CD1c-positive myeloid dendritic cell (primary cell): ENCODE data around the gene ASPG.
A peak's percentile ranks its signal among the peaks of the same experiment; 100 is the strongest.

Source experiments
- DNase-seq: peaks from one replicate; pipeline ENCODE4 v3.0.0-alpha.2; 2016; ENCODE audit errors: extremely low spot score

ASPG gene

GRCh38 chr14:104135904-104136471 is 50.5 kb downstream of the ASPG start:
- DNase-seq: no peak

DNA sequence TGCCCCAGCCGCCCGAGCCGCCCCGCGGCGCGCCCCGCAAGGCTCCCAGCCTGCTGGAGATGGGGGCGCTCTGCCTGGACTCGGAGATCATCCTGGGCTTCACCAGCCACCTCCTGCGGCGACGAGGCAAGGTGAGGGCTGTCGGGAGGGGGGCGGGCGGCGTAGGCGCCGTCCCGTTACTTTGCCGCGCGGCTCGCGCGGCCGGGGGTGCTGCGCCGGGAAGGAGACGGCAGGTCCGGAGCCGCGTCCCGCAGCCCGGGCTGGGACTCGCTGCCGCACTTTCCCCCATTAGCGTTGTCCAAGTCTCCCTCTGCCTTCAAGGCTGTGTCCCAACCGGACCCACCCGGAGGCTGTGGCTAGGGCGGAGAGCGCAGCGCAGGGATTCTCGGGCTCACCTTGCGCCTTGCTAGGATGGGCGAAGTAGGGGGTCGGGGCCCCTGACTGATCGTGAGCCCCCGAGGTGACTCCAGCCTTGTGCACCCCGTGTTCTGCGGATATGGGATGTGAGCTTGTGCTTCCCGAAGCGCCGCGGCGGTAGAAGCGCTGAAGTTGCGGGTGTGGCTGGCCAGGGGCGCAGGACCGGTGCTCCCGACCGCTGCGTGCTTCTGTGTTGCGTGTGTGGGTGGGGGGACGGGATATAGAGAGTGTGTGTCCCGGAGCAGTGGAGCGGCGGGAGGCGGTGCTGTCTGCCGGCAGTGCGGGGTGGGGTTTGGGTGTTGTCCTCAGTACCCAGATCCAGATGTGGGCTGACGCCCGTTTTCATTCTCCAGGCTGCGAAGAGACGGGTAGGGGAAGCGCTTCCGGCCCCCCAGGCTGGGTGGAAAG is 51.2 kb downstream of the ASPG start:
- DNase-seq: no peak

- DNase-seq: peak; percentile 70
Measured at GRCh38 chr14:104137297-104138097, 52.0 kb downstream of the ASPG start.

GRCh38 chr14:104138098-104138717 is 52.7 kb downstream of the ASPG start, which contains the start of gene KIF26A:
TSS of gene KIF26A (plus strand) at chr14:104138587. CDS start at chr14:104138723, 136 bp downstream.
- no peak for DNase-seq

DNA sequence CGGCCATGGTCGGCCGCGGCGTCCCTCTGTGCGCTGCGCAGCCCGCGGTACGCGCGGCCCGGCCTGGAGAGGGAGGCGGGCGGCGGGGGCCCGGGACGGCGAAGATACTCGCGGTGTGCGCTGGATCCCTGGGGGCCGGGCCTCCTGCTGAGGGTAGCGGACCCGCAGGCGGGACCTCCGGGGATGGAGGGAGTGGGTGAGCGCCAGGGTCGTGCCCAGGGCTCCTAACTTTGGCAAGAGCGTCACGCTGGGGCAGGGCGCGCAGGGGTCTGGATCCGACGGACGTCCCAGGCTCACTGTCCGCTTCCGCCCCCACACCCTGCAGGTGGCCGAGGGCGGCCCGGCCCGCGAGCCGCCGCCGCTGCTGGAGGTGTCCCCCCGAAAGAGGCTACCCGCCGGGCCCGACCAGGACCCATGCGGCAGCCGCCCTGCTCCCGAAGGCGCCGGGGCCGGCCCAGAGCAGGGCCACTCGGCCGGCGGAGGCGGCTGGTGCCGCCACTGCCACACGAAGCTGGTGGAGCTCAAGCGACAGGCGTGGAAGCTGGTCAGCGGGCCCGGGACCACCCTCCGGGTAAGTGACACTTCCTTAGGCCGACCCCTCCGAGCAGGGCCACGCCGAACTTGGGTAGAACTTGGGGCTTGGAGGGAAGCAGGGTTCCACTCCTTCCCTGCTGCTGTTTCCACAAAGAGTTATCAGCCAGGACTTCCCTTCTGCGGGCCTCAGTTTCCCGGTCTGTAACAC is 53.4 kb downstream of the ASPG start:
- no peak for DNase-seq

- DNase-seq: no peak
Measured at GRCh38 chr14:104139460-104140212, 54.1 kb downstream of the ASPG start.

- DNase-seq: no peak
Measured at GRCh38 chr14:104140213-104140462, 54.6 kb downstream of the ASPG start.

DNA sequence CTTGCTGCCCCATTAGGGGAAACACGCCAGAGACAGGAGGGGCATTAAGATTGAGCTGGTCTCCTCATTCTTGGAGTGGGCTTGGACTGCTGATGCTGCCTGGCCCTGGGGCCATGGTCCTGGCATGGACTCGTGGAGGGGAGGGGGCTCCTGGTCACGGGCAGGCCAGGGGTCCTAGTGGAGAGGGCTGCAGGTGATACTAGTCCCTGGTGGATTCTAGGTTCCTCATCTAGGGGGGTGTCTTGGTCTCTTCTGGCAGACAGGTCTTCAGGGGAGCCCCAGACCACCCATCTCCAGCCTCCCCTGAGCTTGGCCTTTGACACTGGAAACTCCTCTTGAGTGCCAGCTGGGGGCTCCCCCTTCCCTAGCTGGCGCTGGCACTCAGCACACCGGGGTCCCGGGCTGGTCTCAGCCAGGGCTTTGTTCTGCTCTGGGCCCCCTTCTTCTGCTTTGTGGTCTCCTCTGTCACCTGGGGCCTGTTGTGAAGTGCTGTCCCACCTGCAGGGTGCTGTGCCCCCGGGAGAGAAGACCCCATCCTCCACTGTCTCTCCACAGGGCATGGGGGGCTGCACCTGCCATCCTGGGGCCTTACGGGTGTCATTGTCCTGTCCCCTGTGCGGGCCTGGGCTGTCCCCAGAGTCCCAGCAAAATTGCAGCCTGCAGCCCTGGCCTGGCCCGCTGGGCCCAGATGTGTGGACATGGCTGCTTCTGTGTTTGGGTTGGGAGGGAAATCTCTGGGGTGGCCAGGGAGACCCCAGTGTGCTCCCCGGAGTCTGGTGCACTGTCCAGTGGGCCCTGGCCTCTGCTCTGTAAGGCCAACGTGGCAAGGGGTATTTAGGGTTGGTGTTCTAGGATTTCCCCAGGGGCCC is 55.2 kb downstream of the ASPG start:
- DNase-seq: no peak

DNA sequence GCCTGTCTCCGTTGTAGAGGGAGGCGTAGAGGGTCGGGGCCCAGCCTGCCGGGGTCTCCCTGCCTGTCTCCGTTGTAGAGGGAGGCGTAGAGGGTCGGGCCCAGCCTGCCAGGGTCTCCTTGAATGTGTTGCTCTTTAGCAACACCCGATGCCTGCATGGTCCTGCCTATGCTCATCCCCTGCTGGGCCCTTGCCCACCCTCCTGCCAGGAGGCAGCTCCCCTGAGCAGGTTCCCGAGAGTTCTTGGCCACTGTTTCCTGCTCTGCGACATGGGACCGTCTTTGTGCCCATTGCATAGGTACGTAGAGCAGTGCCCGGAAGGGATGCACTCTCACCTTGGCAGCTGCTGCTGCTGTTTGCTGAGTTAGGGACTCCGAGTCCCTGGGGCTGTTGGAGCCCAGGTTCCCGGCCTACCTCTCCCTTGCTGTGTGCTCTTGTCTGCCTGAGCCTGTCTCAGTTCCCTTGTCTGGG is 56.2 kb downstream of the ASPG start:
- DNase-seq: no peak

DNA sequence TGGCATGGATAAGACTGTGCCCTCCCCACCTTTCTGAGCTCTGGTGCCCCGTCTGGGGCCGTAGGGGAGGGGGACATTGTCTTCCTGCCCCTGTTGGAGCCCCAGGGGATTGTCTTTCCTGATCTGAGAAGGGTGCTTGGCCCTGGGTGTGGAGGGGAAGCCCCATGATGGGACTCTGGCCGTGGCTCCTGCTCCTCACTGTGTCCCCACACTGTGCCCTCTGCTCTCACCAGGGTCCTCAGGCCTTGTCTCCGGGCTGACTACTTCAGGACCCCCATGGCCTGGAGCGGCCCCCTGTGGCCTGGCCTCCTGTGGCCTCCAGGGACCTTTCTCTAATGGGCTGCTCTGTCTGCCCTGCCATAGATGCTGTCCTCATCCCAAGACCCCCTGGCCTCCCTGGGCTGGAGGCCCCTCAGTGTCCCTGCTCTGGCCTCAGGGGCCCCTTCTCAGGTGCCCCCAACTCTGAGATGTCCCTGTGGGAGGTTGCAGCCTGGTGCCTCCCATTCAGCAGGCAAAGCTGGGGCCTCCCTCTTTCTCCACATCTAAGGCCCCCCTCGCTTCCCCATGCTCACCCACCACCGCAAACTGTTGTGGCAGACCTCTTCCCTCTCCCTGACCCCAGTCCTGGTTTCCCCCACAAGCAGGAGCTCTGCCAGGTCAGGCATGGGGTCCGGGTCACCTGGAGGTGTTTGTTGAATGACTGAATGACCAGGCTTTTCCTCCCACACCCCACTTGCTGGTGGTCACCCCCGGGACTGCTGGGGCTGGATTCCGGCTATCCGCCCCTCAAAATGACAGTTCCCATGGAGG is 56.8 kb downstream of the ASPG start:
- no peak for DNase-seq

- DNase-seq: no peak
Measured at GRCh38 chr14:104142946-104143470, 57.5 kb downstream of the ASPG start.

DNA sequence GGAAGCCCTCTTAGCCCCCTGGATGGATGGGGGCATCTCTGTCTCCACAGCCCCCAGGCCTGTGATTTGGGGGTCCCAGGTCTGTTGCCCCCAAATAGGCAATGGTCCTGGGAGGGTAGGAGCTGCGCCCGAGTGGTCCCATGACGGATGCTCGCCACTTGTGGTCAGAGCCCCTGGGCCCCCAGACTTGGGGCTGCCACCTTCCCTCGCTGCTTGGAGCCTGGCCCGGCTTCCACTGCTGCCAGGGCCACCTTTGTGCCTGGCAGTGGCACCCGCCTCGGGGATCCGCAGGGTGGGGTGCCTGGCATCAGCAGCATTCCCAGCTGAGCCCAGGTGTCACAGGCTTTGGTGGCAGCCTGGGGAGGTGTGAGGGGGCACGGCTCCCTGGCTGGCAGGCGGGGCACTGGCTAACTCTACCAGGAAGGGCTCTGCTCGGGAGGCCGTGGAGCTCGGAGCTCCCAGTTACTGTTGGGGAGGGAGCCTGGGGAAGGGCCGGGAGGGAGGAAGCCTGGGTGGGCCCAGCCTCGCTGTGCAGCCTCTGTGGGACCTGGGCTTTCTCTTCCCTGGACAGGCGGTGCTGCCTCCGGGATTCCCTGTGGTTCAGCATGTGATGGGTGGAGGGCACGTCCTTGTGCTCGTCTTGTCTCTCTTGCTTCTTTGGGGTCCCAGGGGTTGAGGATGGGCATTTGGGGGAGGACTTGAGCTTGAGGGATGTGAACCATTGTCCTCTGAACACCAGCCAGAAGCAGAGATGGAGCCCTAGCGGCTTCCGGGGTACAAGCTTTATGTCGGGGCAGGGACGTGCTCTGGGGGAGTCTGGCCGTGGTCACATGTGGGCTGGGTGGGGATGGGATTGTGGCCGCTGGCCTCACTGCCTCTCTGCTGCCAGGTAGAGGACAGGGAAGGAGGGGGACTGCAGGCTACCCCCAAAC is 58.3 kb downstream of the ASPG start:
- no peak for DNase-seq

DNA sequence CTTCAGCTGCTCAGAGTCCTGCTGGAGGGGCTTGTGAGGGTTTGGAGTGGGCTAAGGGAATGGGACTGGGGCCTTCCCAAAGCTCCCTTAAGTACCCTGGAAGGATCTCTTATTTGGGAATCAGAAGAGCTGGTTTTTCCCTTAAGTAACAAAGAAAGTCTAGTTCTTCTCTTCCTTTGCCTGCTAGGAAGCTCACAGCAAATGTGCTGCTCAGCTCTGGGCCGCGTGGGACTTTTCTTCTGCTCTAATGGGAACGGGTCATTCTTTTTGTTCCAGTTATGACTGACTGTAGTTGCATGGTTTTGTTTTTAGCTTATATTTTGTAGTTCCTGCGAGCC is 58.9 kb downstream of the ASPG start:
- DNase-seq: no peak

DNA sequence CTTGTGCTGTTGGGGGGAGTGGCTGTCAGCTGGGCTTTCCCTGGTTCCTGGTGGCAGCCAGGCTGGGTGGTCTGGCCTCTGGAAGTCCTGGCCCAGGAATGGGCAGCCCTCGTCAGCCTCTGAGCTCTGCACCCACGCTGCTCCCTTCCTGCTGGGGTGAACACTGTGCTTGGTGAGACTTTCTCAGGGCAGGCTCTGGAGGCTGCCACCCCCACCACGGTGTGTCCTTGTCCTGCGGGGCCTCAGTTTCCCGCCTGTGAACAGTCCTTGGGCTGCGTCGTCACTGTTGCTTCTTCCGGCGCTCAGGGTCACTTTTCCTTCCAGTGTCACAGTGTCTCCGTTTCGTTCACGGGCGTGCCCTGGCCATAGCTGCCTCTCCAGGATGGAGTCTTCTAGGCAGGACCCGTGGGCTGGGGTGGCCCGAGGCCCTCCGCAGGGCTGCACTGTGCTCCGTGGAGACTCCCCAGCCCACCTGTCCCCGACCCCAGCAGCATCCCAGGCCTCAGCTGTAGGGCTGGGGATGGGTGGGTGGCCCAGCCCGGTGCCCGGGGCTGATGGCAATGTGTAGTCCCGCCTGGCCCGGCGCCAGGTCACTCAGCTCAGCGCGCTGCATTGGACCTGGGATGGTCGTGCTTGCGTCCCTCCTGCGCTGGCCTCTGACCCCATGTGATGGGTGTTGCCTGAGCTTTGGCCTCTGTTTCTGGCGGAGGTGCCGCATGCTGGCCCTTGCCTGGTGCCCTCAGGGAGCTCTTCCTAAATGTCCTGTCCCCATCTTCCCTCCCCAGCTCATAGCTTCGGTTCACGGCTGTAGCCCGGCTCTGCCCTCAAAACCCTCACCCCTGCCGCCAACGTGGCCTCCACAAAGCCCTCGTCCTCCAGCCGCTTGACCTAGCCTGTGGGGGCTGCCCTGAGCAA is 59.7 kb downstream of the ASPG start:
- no peak for DNase-seq

DNA sequence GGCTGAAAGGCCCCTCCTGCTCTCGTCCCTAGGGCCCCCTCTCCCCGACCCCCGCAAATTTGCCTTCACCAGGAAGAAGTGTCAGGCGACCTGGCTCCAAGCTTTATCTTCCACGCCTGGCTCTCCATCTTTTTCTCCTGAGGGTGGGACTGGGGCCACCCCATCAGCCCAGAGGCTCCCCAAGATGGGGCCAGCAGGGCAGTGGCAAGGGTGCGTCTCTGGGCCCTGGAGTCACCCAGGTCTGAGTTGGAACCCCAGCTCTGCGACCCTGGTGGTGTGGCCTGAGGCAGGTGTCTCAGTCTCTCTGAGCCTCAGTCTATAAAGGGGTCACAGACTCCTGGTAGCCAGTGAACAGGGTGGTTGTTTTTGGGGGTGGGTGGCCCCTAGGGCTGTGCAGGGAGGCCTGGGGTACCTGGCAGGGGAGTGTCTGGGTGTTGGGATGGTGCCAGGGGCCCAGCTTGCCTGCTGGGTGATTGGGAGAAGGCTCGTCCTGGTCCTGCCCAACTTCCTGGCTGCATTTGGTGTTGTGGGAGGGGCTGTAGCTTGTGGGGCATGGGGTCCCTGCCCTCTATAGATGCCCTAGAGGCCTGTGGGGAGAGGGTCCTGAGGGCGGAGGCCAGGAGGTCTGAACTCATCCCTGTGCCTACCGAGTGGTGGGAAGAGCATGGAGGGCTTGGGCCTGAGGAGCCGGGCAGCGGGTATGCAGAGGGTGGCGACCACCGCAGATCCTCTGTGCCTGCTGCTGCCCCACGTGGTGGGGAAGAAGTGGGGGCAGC is 60.5 kb downstream of the ASPG start:
- no peak for DNase-seq
